WI38 (cell line): ENCODE measurements around the gene PLEKHA7.

Experiments used
- H3K4me3 ChIP-seq: 2 replicates; pipeline ENCODE4 v1.5.1; 2011; ENCODE audit warnings: low read depth, mild to moderate bottlenecking, control low read depth, low read length
- TF ChIP-seq, protein P1 (sequence below): IDR thresholded peaks from 2 replicates; pipeline ENCODE4 v1.5.1; 2012; ENCODE audit warnings: low read depth, mild to moderate bottlenecking, control low read depth, low read length

Gene PLEKHA7

GRCh38 chr11:16883174-16883573 is 131.0 kb downstream of the PLEKHA7 start:
- H3K4me3 ChIP-seq: no peak overlapping the region
- TF ChIP-seq, protein P1, sequence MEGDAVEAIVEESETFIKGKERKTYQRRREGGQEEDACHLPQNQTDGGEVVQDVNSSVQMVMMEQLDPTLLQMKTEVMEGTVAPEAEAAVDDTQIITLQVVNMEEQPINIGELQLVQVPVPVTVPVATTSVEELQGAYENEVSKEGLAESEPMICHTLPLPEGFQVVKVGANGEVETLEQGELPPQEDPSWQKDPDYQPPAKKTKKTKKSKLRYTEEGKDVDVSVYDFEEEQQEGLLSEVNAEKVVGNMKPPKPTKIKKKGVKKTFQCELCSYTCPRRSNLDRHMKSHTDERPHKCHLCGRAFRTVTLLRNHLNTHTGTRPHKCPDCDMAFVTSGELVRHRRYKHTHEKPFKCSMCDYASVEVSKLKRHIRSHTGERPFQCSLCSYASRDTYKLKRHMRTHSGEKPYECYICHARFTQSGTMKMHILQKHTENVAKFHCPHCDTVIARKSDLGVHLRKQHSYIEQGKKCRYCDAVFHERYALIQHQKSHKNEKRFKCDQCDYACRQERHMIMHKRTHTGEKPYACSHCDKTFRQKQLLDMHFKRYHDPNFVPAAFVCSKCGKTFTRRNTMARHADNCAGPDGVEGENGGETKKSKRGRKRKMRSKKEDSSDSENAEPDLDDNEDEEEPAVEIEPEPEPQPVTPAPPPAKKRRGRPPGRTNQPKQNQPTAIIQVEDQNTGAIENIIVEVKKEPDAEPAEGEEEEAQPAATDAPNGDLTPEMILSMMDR: no peak

DNA sequence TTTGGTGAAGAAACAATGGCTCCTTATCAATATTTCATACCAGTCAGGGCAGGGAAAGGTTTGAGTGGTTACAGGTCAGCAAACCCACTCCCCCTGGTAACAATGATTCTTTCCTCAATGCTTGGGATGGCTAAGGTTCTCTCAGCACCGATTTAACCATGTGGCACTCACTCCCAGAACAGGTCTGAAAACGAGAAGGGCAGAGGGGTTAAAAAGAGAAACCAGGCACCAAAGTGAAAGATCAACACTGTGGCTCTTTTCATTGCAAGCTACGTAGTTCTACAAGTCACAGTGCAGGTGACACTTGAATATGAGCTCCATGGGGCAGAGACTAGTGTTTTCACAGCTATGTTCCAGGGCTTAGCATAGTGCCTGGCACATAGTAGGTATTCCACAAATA is 132.4 kb downstream of the PLEKHA7 start:
- TF ChIP-seq, protein P1: no peak
- no peak overlapping the region for H3K4me3 ChIP-seq

DNA sequence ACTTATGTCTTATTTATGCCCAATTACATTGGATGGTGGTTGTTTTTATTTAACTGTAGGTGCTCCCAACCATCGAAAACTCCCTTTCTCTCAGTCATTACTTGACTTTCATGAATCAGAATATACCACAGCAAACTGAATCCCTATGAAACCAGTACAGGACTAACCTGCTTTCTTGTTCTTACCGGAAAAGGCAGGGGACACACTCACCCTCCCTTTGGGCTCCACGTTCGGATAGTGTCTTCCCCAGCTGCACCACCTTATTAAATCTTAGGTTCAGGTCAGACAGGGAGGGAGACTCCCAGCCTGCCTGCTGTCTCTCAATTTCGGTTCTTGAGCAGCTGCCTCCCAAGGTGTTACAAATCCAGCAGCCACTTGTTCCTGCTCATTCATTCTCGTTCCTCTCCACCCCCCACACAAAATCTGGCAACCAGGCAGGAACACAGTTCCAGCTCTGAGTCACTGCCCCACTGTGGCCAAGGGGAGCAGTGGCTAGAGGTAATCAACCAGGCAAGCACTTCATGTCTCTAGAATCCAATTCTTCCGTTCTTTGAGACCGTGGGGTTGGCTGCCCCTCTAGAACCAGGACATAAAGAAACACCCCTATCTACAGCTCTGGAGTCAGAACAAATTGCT is 133.0 kb downstream of the PLEKHA7 start:
- no peak overlapping the region for H3K4me3 ChIP-seq
- TF ChIP-seq, protein P1: no peak

GRCh38 chr11:16880184-16880801 is 133.9 kb downstream of the PLEKHA7 start:
- H3K4me3 ChIP-seq: no peak overlapping the region
- TF ChIP-seq, protein P1: no peak

GRCh38 chr11:16879690-16880089 is 134.5 kb downstream of the PLEKHA7 start:
- TF ChIP-seq, protein P1: no peak
- no peak overlapping the region for H3K4me3 ChIP-seq

DNA sequence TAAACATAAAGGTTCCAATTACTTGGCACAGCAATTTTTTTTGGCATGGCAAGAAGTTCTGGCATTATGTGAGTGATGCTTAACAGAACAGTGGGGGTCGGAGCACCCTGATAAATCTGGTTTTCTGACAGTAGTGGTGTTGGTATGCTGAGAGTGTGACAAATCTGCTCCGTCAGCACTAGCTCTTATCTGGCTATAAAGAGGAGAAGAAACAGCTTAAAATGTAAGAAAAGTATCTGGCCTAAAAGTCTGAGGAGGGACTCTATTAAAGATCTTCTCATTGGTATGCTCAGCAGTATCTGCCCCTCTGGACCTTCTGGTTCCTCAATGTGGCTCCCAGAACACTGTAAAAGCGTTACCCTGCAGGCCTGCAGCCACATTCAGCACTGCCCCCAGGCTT is 137.4 kb downstream of the PLEKHA7 start:
- no peak overlapping the region for H3K4me3 ChIP-seq
- TF ChIP-seq, protein P1: no peak

DNA sequence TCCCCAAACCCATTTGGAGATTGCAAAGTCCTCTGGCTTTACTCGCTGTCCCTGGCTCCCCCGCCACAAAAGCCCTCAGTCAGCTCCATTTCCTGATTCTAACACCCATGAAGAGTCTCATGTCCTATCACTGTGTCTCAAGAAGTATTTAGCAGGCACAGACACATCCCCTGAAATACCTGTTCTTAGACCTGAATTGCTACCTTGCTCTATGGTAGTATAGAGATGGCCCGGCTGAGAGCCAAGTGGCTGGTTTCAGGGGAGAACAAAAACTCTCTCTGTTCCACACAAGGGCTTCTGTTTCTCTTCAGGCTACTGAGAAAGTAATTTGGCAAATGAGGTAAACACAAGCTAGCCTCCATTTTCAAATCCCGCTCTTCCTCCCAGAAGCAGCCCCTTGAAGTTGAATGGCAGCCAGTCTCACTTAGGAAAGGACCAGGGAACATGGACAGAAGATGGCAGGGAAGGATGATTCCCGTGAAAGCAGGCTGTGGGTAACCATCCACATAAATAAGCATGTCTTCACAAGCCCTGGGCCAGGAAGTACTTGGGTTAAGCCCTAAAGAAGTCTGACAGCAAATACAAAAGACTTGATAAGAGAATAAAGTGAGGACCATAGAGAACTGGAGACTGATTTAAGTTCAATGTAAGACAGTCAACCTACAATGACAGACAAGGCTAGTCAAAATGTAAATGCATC is 138.0 kb downstream of the PLEKHA7 start:
- no peak overlapping the region for H3K4me3 ChIP-seq
- TF ChIP-seq, protein P1: no peak
